Naive thymus-derived CD8-positive, alpha-beta T cell (primary cell): ENCODE data around the gene SPATA19. TPM values are rescaled to one million over a fixed set of nuclear protein-coding genes. Genes with fewer than 3 reads are reported as not detected.
"Not testable (repeated sequence)": the region's sequence is repeated elsewhere in the genome, so short reads cannot be mapped to it uniquely, and the experiment has no call there.

Experiments
- ATAC-seq, 2 donors: fragments of 150-1000 bp; cut with Tn5 transposase in 1 of 2; sonication (Bioruptor Pico), chemical (Tn5 transposase) in 1 of 2; 1 replicate in 1 of 2; 2 replicates in 1 of 2; pipeline ENCODE4 v1.10.0; 2021; ENCODE audit warnings: mild to moderate bottlenecking in 2 of 2, moderate library complexity in 2 of 2
- POLR2A ChIA-PET: fragments of 350-600 bp; sonication (Branson Sonifier 250); formaldehyde crosslinking; loops from one replicate; lab custom pipeline; 2021; ENCODE audit warnings: antibody characterized with exemption; lab: Charles Lee
- DNase-seq, 10 donors: peaks; one replicate each; pipeline versions ENCODE4 v3.0.0 to v3.0.0-alpha.2; 2020 to 2022
- H3K27ac Mint-ChIP-seq, 10 donors: one replicate each; pipeline ENCODE4 v1.8.0; 2020 to 2022; ENCODE audit warnings: mild to moderate bottlenecking in 10 of 10, mixed read lengths in 10 of 10, moderate library complexity in 4 of 10, inconsistent platforms in 1 of 10
- H3K27me3 Mint-ChIP-seq, 5 donors: one replicate each; pipeline ENCODE4 v1.8.0; 2021 to 2022; ENCODE audit warnings: mixed read lengths in 5 of 5
- H3K36me3 Mint-ChIP-seq, 3 donors: one replicate each; pipeline ENCODE4 v1.8.0; 2020 to 2022; ENCODE audit warnings: mixed read lengths in 3 of 3, mild to moderate bottlenecking in 2 of 3, inconsistent platforms in 1 of 3
- H3K4me1 Mint-ChIP-seq, 4 donors: one replicate each; pipeline ENCODE4 v1.8.0; 2021 to 2022; ENCODE audit warnings: mixed read lengths in 4 of 4
- H3K4me3 Mint-ChIP-seq, 10 donors: one replicate each; pipeline ENCODE4 v1.8.0; 2020 to 2022; ENCODE audit warnings: mild to moderate bottlenecking in 10 of 10, mixed read lengths in 10 of 10, moderate library complexity in 6 of 10, inconsistent platforms in 1 of 10
- H3K9me3 Mint-ChIP-seq, 9 donors: one replicate each; pipeline ENCODE4 v1.8.0; 2020 to 2022; ENCODE audit warnings: mixed read lengths in 9 of 9, mild to moderate bottlenecking in 3 of 9, inconsistent platforms in 1 of 9, moderate library complexity in 1 of 9
- polyA plus RNA-seq, 3 donors: library from polyadenylated mRNA; unstranded; fragments of 300-500 nt; fragmentation: Illumina TruSeq; gene quantifications; one replicate each; pipeline ENCODE4 v1.2.3, GENCODE V29; 2021
- total RNA-seq, 8 experiments: library from RNA in 2 of 8; stranded (reverse) in 2 of 8; gene quantifications; one replicate each; pipeline ENCODE4 v1.2.3 and lab custom pipeline; 2021 to 2026

Gene SPATA19
- total and polyA plus RNA-seq, 5 experiments from 2014 or later = not detected

GRCh38 chr11:133860151-133860550 lies 14.8 kb upstream of the SPATA19 start:
- no peak overlapping the region for H3K4me3 Mint-ChIP-seq
- no peaks in the 10 kb centered on the region for H3K9me3 Mint-ChIP-seq
- POLR2A ChIA-PET = no interaction called here
- no peak for DNase-seq
- no peaks in the 10 kb centered on the region for H3K4me1 Mint-ChIP-seq
- peaks cover 15 to 53% (median 31%) of the 10 kb centered on the region in 5 donors for H3K27me3 Mint-ChIP-seq
- H3K27ac Mint-ChIP-seq = no peak overlapping the region
- no peak for ATAC-seq
- H3K36me3 Mint-ChIP-seq = no peaks in the 10 kb centered on the region

- POLR2A ChIA-PET, DNase-seq, H3K4me3 Mint-ChIP-seq, ATAC-seq, H3K27ac Mint-ChIP-seq, H3K36me3 Mint-ChIP-seq, H3K4me1 Mint-ChIP-seq: not testable (repeated sequence)
- peaks cover 14 to 64% (median 33%) of the 10 kb centered on the region in 5 donors for H3K27me3 Mint-ChIP-seq
- H3K9me3 Mint-ChIP-seq = peaks cover 0 to 19% (median 0%) of the 10 kb centered on the region in 9 donors
Measured at GRCh38 chr11:133854330-133854960, 9.1 kb upstream of the SPATA19 start.

DNA sequence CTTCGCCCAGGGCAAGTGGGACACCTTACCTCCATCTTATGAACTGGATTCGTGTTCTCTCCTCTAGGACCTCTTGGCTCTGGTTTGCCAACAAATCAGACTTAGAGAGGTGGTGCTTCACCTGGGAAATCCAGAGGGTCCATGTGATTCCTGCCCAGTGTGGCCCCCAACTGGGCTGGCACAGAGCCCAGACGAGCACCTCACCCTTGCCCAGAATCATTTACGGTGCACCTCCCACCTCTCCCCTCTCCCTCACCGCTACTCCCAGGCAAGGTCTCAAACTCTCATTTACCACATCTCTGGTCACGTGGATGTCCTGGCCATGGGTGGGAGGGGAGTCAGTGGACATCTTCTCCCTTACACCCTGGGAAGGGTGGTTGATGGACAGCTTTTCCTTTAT lies 1.1 kb downstream of the SPATA19 start:
- no peak overlapping the region for H3K27ac Mint-ChIP-seq
- H3K27me3 Mint-ChIP-seq = peaks cover 10 to 44% (median 12%) of the 10 kb centered on the region in 5 donors
- H3K4me1 Mint-ChIP-seq = no peaks in the 10 kb centered on the region
- peaks cover 0 to 7% (median 0%) of the 10 kb centered on the region in 3 donors for H3K36me3 Mint-ChIP-seq
- no peak overlapping the region for H3K4me3 Mint-ChIP-seq
- no peak for DNase-seq
- ATAC-seq = no peak
- peaks cover 0 to 20% (median 3%) of the 10 kb centered on the region in 9 donors for H3K9me3 Mint-ChIP-seq
- POLR2A ChIA-PET = no interaction called here

- DNase-seq (no peak), ATAC-seq (no peak)
- Mint-ChIP-seq H3K27me3 (peaks cover 10 to 44% (median 10%) of the 10 kb centered on the region in 5 donors), H3K4me1 (no peaks in the 10 kb centered on the region), H3K27ac (no peak overlapping the region), H3K9me3 (peaks cover 0 to 19% (median 3%) of the 10 kb centered on the region in 9 donors), H3K4me3 (no peak overlapping the region), H3K36me3 (peaks cover 0 to 7% (median 0%) of the 10 kb centered on the region in 3 donors)
- POLR2A ChIA-PET = no interaction called here
Measured at GRCh38 chr11:133843454-133843987, 1.8 kb downstream of the SPATA19 start.

DNA sequence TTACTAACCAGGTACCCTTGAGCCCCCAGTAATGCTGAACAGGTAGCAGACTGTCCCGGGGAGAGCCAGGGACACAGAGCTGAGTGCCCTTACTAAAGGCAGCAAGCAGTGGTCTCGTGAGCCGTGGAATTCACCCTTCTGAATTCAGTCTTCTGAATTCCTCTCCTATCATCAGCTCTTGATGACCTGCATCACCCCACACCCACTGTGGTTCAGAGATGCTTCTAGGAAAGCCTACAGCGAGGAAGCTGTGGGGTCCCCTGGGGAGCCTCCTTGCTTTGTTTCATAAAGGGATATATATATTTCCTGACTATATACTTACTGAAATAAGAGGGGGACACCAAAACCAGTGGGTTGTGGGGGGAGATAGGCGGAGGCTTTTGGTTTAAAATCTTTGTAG lies 2.6 kb downstream of the SPATA19 start:
- H3K4me1 Mint-ChIP-seq = no peaks in the 10 kb centered on the region

GRCh38 chr11:133842053-133842452 lies 3.3 kb downstream of the SPATA19 start:
- Mint-ChIP-seq H3K4me3 (no peak overlapping the region), H3K4me1 (no peaks in the 10 kb centered on the region), H3K27ac (no peak overlapping the region), H3K36me3 (no peaks in the 10 kb centered on the region), H3K9me3 (peaks cover 0 to 12% (median 2%) of the 10 kb centered on the region in 9 donors), H3K27me3 (peaks cover 8 to 53% (median 12%) of the 10 kb centered on the region in 5 donors)
- POLR2A ChIA-PET = no interaction called here
- DNase-seq = no peak
- no peak for ATAC-seq

More for the DNA sequence above, 2.6 kb downstream of the SPATA19 start:
- Mint-ChIP-seq H3K4me3 (no peak overlapping the region), H3K27me3 (peaks cover 7 to 46% (median 10%) of the 10 kb centered on the region in 5 donors), H3K36me3 (no peaks in the 10 kb centered on the region), H3K27ac (no peak overlapping the region), H3K9me3 (peaks cover 0 to 13% (median 3%) of the 10 kb centered on the region in 9 donors)
- ATAC-seq = no peak
- DNase-seq = no peak
- POLR2A ChIA-PET = no interaction called here

GRCh38 chr11:133841279-133842043 lies 3.9 kb downstream of the SPATA19 start:
- H3K27me3 Mint-ChIP-seq = peaks cover 11 to 59% (median 18%) of the 10 kb centered on the region in 5 donors
- H3K36me3 Mint-ChIP-seq = no peaks in the 10 kb centered on the region
- POLR2A ChIA-PET = no interaction called here
- no peak for ATAC-seq
- H3K4me3 Mint-ChIP-seq = no peak overlapping the region
- peaks cover 0 to 12% (median 0%) of the 10 kb centered on the region in 9 donors for H3K9me3 Mint-ChIP-seq
- H3K27ac Mint-ChIP-seq = no peak overlapping the region
- H3K4me1 Mint-ChIP-seq = no peaks in the 10 kb centered on the region
- DNase-seq = no peak

DNA sequence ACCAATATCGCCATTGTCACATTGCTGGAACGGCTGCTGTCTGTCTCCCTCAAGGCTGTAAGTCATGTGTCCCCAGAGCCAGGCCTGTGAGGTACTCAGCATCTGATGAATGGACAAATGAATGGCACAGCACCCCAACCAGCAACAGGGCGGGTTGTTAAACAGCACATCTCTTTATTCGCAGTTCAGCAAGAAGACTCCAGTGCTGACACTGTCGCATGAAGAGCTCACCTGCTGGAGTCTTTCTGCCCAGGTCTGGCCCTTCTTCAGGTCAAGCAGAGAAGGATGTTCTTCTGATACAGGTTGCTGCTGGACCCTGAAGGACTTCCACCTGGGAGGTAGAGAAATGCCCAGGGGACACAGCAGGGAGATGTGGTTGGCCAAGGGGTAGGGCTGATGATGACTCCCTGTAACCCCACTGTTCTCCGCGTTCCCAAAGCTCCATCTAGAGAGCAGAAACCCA lies 4.8 kb downstream of the SPATA19 start:
- POLR2A ChIA-PET = no interaction called here
- no peak overlapping the region for H3K27ac Mint-ChIP-seq
- ATAC-seq (no peak), DNase-seq (peak in 1 of 10 donors; percentile 36)
- H3K36me3 Mint-ChIP-seq = no peaks in the 10 kb centered on the region
- peaks cover 0 to 12% (median 0%) of the 10 kb centered on the region in 9 donors for H3K9me3 Mint-ChIP-seq
- no peak overlapping the region for H3K4me3 Mint-ChIP-seq
- peaks cover 10 to 64% (median 26%) of the 10 kb centered on the region in 5 donors for H3K27me3 Mint-ChIP-seq
- H3K4me1 Mint-ChIP-seq = peaks cover 0 to 7% (median 2%) of the 10 kb centered on the region in 4 donors

DNA sequence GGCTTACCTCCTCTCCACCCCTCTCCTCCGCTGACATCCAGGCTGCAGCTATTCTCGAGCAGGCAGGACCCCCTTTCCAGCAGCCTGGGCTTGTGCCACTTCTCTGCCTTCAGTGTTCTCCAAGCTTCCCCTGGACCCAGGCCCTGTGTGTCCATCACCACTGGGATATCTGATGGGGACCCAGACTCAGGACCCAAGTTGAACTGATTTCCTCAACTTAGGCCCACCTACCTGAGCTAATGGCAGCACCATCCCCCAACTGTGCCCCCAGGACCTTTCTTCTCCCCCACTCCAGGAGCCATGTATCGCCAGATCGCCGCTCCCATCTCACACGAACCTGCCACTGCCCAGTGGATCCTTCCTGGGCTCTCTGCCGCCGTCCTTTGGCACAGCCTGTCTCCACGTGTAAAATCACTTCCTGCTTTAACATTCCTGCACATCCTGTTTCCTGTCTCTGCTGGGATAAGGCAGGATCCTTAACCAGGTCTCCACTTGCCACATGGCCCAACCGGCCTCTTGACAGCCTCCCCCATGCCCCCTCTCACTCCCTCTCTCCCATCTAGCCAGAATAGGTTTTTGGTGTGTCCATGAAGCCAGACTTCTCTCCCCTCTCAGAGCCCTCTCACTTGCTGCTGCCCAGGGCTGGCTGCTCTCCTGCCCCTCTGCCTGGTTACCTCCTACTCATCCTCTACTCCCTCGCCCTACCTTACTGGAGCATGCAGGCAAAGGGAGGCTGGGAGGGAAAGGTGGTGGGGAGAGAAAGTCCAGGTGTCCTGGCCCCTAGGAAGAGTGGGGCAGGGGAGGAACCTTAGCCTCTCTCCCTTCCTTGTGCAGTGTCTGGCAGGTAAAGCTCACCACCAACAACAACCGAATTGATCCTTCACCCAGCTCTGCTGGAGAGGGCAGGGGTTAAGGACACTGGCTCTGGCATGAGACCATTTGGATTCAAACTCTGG lies 9.4 kb downstream of the SPATA19 start:
- POLR2A ChIA-PET = no interaction called here
- no peak overlapping the region for H3K4me3 Mint-ChIP-seq
- H3K27ac Mint-ChIP-seq = no peak overlapping the region

DNA sequence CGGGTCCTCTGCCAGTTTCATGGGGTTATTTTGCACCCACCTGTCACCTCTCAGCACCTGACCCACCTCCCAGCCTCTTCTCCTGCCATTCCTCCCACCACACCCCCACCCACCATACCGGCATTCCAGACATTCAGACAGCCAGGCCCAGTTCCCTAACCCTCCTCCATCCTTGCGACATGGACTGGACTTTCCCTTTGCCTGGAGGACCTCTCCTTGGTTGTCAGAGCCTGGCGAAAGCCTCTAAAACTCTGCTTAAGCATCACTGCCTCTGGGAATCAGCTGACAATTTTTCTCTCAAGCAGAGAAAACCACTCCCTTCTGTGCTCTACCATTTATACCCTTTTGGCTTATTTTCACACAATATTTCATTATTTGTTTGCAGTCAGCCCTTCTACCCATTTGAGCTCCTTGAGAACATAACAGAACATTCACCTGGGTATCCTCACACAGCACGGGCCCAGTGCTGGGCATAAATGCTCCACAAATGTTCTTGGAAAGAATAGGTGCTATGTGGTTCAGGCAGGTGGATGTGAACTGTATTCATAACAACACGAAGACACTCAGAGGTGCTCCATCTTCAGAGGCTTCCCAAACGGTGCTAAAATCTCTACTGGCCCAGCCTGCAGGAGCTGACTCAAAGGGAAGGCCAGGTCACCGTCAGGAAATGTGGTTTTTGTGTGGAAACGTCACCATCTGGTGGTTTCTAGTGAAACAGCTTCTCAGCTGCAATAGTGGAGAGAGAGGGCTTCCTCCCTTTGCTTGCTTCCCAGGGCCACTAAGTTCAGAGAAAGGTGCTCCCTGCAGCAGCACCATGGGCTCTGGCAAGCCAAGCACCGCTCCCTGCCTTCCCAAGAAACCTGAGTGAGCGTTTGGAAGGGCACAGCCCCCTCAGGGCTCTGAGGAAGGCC lies 10.4 kb downstream of the SPATA19 start:
- Mint-ChIP-seq H3K9me3 (peaks cover 0 to 12% (median 2%) of the 10 kb centered on the region in 9 donors), H3K4me1 (peaks cover 0 to 17% (median 9%) of the 10 kb centered on the region in 4 donors), H3K4me3 (no peak overlapping the region), H3K36me3 (peaks cover 0 to 2% (median 0%) of the 10 kb centered on the region in 3 donors), H3K27ac (peak overlapping the region in 3 of 10 donors; percentile 42 to 79 (median 67)), H3K27me3 (peaks cover 8 to 41% (median 28%) of the 10 kb centered on the region in 5 donors)
- POLR2A ChIA-PET = no interaction called here
- DNase-seq (peak in 4 of 10 donors; percentile 5 to 33 (median 23)), ATAC-seq (peak in 1 of 2 donors; percentile 28)

More for the DNA sequence above, 9.4 kb downstream of the SPATA19 start:
- DNase-seq = no peak
- no peak for ATAC-seq
- Mint-ChIP-seq H3K27me3 (peaks cover 8 to 33% (median 28%) of the 10 kb centered on the region in 5 donors), H3K36me3 (peaks cover 0 to 2% (median 0%) of the 10 kb centered on the region in 3 donors), H3K4me1 (peaks cover 0 to 17% (median 9%) of the 10 kb centered on the region in 4 donors), H3K9me3 (peaks cover 0 to 12% (median 2%) of the 10 kb centered on the region in 9 donors)
